ENCODE results near the gene CRB3. TPM values are rescaled to one million over a fixed set of nuclear protein-coding genes. Genes with fewer than 3 reads are reported as not detected.

The CRB3 gene
- total and polyA plus RNA-seq, 4 donors, result 19.2 to 38.7 (median 28.9) TPM

GRCh38 chr19:6476896-6477431 is 12.9 kb downstream of the CRB3 start (continued):
- TF ChIP-seq SP1 (IDR thresholded peaks at IDR 0.05) (no peak), FOXA2 (IDR thresholded peaks at IDR 0.05) (no peak), YY1 (IDR thresholded peaks at IDR 0.05) (no peak)

GRCh38 chr19:6478815-6479214 is 14.7 kb downstream of the CRB3 start:
- Histone ChIP-seq H3K27me3 (ENCODE audit: control insufficient read depth in 4 of 4, insufficient read depth in 4 of 4, low read length in 3 of 4) (no peaks in the 10 kb centered on the region), H3K4me3 (ENCODE audit: low read depth in 1 of 3, low read length in 3 of 3) (no peak overlapping the region), H3K9me3 (ENCODE audit: control insufficient read depth in 4 of 4, low read length in 3 of 4) (no peaks in the 10 kb centered on the region), H3K27ac (ENCODE audit: low read depth in 1 of 2, low read length in 2 of 2) (no peak overlapping the region), H3K36me3 (ENCODE audit: control insufficient read depth in 4 of 4, insufficient read depth in 3 of 4, low read depth in 1 of 4, low read length in 3 of 4) (no peaks in the 10 kb centered on the region), H3K4me1 (ENCODE audit: control insufficient read depth in 4 of 4, insufficient read depth in 4 of 4, low read length in 3 of 4) (peaks cover 0 to 19% (median 3%) of the 10 kb centered on the region in 4 donors), H3K9ac (ENCODE audit: low read depth in 1 of 2, low read length in 2 of 2) (no peak overlapping the region)
- no peak for DNase-seq (ENCODE audit: low spot score)
- WGBS, result 92% methylated on average over 13 of the region's 13 CpGs
- TF ChIP-seq FOXA1 (IDR thresholded peaks at IDR 0.05), result no peak
- TF ChIP-seq RAD21 (IDR thresholded peaks at IDR 0.05), result no peak
- no peak for TF ChIP-seq JUND (IDR thresholded peaks at IDR 0.05)
- no peak for TF ChIP-seq RXRA (IDR thresholded peaks at IDR 0.05)
- TF ChIP-seq SP1 (IDR thresholded peaks at IDR 0.05), result no peak
- TF ChIP-seq HNF4G (IDR thresholded peaks at IDR 0.05), result no peak
- no peak for TF ChIP-seq YY1 (IDR thresholded peaks at IDR 0.05)
- TF ChIP-seq EGR1 (IDR thresholded peaks at IDR 0.05; ENCODE audit: low read depth in 2 of 2), result no peak
- TF ChIP-seq FOXA2 (IDR thresholded peaks at IDR 0.05), result no peak
- TF ChIP-seq GABPA (IDR thresholded peaks at IDR 0.05 in 1 of 2, conservative IDR thresholded peaks at IDR 0.05 in 1 of 2), result no peak
- no peak for TF ChIP-seq MAX (IDR thresholded peaks at IDR 0.05)
- no peak for TF ChIP-seq TAF1 (conservative IDR thresholded peaks at IDR 0.05)
- no peak for TF ChIP-seq REST (IDR thresholded peaks at IDR 0.05)
- no peak for TF ChIP-seq NR2F2 (IDR thresholded peaks at IDR 0.05)
- no peak for TF ChIP-seq CTCF (IDR thresholded peaks at IDR 0.05; ENCODE audit: low read depth, low read length, missing input control)
- TF ChIP-seq HNF4A (conservative IDR thresholded peaks at IDR 0.05), result no peak
- TF ChIP-seq ATF3 (IDR thresholded peaks at IDR 0.05), result no peak

All from liver (tissue), 9 donors.